ENCODE results near the gene CENPV.

The CENPV gene

DNA sequence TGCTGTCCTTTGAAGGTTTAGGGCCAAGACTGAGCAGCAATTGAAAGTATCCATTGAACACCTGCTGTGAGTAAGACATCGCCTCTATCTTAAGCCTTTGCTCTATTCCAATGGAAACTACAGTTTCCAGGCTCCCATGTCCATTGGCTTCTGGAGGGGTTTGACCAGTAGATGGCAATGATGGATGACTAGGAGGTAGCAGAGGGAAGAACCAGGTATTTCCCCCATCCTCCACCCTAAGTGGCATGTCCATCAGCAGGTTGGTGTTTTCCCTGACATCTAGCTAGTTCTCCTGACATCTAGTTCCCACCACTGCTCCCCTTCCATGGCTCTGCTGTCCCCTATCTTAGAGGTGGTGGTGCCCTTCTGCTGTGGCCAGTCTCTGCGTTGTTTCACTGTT is 58.7 kb downstream of the CENPV start:
- Histone ChIP-seq H3K4me3 (ENCODE audit: low read depth, low read length) (no peak overlapping the region), H3K36me3 (ENCODE audit: control insufficient read depth, insufficient read depth, low read length) (no peaks in the 10 kb centered on the region), H3K27ac (ENCODE audit: low read depth, low read length) (no peak overlapping the region), H3K9me3 (ENCODE audit: control insufficient read depth, insufficient read depth, low read depth, low read length) (no peaks in the 10 kb centered on the region), H3K9ac (ENCODE audit: low read length) (no peak overlapping the region), H3K27me3 (ENCODE audit: control insufficient read depth, insufficient read depth, low read length) (no peaks in the 10 kb centered on the region), H3K4me1 (ENCODE audit: control insufficient read depth, insufficient read depth, low read length) (peaks cover 11% of the 10 kb centered on the region)

- Histone ChIP-seq H3K9ac (ENCODE audit: low read length) (no peak overlapping the region), H3K4me3 (ENCODE audit: low read depth, low read length) (no peak overlapping the region), H3K9me3 (ENCODE audit: control insufficient read depth, insufficient read depth, low read depth, low read length) (no peaks in the 10 kb centered on the region), H3K4me1 (ENCODE audit: control insufficient read depth, insufficient read depth, low read length) (peaks cover 11% of the 10 kb centered on the region), H3K27me3 (ENCODE audit: control insufficient read depth, insufficient read depth, low read length) (no peaks in the 10 kb centered on the region), H3K27ac (ENCODE audit: low read depth, low read length) (no peak overlapping the region), H3K36me3 (ENCODE audit: control insufficient read depth, insufficient read depth, low read length) (no peaks in the 10 kb centered on the region)
Observed at GRCh38 chr17:16293931-16294330, 59.3 kb downstream of the CENPV start.
